HL-60 (cell line): ENCODE data around the gene NFE2L2.

Source experiments
- DNase-seq, 2 experiments: peaks; one replicate each; pipeline ENCODE4 v3.0.0-alpha.2; 2010 to 2020; ENCODE audit warnings: low read depth in 1 of 2, low spot score in 1 of 2
- H3K27ac ChIP-seq: fragments of 250-450 bp; sonication (Bioruptor Pico); replicated peaks from 2 replicates; pipeline ENCODE4 v1.5.1; 2020; ENCODE audit warnings: mild to moderate bottlenecking, moderate library complexity
- H3K27me3 ChIP-seq: fragments of 250-450 bp; sonication (Bioruptor Pico); 2 replicates; pipeline ENCODE4 v1.5.1; 2021; ENCODE audit warnings: mild to moderate bottlenecking, moderate library complexity; ENCODE audit not compliant: insufficient read depth, poor library complexity, severe bottlenecking
- H3K4me3 ChIP-seq: replicated peaks from 2 replicates; pipeline ENCODE4 v1.5.1; 2011; ENCODE audit warnings: mild to moderate bottlenecking, control low read depth, low read length; ENCODE audit not compliant: insufficient read depth
- GABPA ChIP-seq: IDR thresholded peaks from 2 replicates; pipeline ENCODE4 v1.6.1; 2012; ENCODE audit warnings: low read depth
- POLR2AphosphoS5 ChIP-seq: IDR thresholded peaks from 2 replicates; pipeline ENCODE4 v1.6.1; 2012; ENCODE audit warnings: low read depth
- SPI1 ChIP-seq: IDR thresholded peaks from 2 replicates; pipeline ENCODE4 v1.6.1; 2012; ENCODE audit warnings: low read depth, mild to moderate bottlenecking, borderline replicate concordance
- TF ChIP-seq, protein P1 (sequence below): IDR thresholded peaks from one replicate; pipeline ENCODE4 v1.5.1; 2011; ENCODE audit warnings: low read length, control low read depth, inconsistent platforms; ENCODE audit not compliant: insufficient read depth
- TF ChIP-seq, protein P2 (sequence below): IDR thresholded peaks from 2 replicates; pipeline ENCODE4 v1.6.1; 2012; ENCODE audit warnings: low read depth; ENCODE audit not compliant: insufficient replicate concordance

NFE2L2 gene

DNA sequence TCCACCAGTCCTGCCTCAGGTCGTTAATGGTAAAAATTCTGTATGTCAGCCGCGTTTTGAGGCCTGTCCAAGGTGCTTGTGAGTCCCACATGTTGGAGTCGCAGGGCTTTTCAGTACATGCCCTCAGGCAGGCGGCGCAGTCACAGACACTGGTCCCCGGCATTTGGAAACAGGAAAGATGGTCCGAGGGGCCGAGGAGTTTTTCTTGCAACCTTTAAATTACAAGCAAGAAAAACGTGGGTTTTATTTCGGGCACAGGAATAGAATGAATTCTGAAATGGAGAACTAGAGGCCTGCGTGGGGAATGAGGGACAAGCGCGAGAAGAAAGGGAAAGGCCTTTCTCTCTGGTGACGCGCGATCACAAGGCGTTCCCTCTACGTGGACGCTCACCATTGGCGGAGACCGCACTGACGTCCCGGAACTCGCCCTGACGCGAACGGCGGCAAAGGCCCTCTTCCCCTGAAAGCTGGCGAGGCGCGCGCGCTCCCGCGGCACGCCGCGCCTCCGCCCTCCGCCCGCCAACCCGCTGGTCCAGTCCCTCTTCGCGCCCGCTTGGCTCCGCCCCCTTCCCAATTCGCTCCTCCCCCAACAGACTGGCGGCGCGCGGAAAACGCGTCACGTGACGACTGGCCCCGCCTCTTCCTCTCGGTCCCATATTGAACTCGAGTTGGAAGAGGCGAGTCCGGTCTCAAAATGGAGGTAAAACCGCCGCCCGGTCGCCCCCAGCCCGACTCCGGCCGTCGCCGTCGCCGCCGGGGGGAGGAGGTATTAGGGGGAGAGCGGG, 52.2 kb downstream of the NFE2L2 start, which contains the start of gene HNRNPA3:
TSS of gene HNRNPA3 (plus strand) at position 689 of the 785 bp plus-strand sequence. CDS start at position 695, 6 bp downstream.
- peak within 1 kb of the TSS; percentile 72 for H3K4me3 ChIP-seq
- TF ChIP-seq SPI1 (no peak), POLR2AphosphoS5 (peak; percentile 91), GABPA (no peak)
- TF ChIP-seq, protein P1, sequence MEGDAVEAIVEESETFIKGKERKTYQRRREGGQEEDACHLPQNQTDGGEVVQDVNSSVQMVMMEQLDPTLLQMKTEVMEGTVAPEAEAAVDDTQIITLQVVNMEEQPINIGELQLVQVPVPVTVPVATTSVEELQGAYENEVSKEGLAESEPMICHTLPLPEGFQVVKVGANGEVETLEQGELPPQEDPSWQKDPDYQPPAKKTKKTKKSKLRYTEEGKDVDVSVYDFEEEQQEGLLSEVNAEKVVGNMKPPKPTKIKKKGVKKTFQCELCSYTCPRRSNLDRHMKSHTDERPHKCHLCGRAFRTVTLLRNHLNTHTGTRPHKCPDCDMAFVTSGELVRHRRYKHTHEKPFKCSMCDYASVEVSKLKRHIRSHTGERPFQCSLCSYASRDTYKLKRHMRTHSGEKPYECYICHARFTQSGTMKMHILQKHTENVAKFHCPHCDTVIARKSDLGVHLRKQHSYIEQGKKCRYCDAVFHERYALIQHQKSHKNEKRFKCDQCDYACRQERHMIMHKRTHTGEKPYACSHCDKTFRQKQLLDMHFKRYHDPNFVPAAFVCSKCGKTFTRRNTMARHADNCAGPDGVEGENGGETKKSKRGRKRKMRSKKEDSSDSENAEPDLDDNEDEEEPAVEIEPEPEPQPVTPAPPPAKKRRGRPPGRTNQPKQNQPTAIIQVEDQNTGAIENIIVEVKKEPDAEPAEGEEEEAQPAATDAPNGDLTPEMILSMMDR = no peak
- TF ChIP-seq, protein P2, sequence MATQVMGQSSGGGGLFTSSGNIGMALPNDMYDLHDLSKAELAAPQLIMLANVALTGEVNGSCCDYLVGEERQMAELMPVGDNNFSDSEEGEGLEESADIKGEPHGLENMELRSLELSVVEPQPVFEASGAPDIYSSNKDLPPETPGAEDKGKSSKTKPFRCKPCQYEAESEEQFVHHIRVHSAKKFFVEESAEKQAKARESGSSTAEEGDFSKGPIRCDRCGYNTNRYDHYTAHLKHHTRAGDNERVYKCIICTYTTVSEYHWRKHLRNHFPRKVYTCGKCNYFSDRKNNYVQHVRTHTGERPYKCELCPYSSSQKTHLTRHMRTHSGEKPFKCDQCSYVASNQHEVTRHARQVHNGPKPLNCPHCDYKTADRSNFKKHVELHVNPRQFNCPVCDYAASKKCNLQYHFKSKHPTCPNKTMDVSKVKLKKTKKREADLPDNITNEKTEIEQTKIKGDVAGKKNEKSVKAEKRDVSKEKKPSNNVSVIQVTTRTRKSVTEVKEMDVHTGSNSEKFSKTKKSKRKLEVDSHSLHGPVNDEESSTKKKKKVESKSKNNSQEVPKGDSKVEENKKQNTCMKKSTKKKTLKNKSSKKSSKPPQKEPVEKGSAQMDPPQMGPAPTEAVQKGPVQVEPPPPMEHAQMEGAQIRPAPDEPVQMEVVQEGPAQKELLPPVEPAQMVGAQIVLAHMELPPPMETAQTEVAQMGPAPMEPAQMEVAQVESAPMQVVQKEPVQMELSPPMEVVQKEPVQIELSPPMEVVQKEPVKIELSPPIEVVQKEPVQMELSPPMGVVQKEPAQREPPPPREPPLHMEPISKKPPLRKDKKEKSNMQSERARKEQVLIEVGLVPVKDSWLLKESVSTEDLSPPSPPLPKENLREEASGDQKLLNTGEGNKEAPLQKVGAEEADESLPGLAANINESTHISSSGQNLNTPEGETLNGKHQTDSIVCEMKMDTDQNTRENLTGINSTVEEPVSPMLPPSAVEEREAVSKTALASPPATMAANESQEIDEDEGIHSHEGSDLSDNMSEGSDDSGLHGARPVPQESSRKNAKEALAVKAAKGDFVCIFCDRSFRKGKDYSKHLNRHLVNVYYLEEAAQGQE = peak; percentile 79
- peak; percentile 98 to 99 for DNase-seq
- no peaks in the 10 kb centered on the region for H3K27me3 ChIP-seq
- peak within 1 kb of the TSS; percentile 98 for H3K27ac ChIP-seq

DNA sequence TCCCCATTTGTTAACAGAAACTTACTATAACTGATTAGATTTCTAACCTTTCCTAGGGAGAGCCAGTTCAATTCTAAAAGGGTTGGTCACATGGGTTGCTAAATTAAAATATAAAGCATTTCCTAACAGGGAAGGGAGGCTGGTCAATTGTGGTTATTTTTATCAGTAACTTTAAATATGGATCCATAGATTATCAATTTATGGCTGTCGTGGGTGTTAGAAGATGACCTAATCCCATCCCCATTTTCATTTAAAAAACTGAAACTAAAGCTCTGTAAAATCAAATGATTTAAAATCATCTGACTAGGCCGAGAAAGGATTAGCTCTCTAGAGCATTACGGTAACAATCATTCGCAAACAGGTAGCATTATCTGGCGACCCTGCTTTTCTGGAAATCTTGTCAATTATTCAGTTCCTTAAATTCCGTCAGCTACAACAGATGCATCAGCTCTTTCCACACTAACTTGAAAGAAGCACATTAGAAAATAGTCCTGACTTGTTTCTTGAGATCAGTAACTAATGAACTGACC, 52.9 kb downstream of the NFE2L2 start:
- H3K27ac ChIP-seq = peak overlapping the region; percentile 98
- TF ChIP-seq GABPA (no peak), SPI1 (peak; percentile 54; the same call in 1 of the 2 replicates)
- TF ChIP-seq, protein P1 = no peak
- no peaks in the 10 kb centered on the region for H3K27me3 ChIP-seq
- DNase-seq = no peak
- peak overlapping the region; percentile 55 for H3K4me3 ChIP-seq

DNA sequence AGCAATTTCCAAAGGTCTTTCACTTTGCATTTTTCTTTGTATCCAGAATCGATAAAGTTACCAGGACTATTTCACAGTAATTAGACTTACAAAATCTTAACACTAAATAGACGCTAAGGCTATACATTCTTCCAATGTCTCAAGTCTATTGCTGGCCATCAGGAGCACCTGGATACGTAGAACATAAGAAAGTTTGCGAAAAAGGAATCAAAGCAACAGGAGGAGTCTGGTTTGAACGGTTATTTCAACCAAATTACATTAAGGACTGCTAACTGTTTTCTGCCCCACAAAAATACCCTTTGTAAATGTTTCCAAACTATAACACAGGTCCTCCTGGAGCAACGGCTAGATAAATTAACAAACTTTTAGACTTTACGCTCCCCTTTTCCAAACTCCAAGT, 53.4 kb downstream of the NFE2L2 start:
- DNase-seq = no peak
- H3K27ac ChIP-seq = peak overlapping the region; percentile 98
- H3K27me3 ChIP-seq = no peaks in the 10 kb centered on the region
- H3K4me3 ChIP-seq = peak overlapping the region; percentile 55
- TF ChIP-seq POLR2AphosphoS5 (no peak), GABPA (no peak)

DNA sequence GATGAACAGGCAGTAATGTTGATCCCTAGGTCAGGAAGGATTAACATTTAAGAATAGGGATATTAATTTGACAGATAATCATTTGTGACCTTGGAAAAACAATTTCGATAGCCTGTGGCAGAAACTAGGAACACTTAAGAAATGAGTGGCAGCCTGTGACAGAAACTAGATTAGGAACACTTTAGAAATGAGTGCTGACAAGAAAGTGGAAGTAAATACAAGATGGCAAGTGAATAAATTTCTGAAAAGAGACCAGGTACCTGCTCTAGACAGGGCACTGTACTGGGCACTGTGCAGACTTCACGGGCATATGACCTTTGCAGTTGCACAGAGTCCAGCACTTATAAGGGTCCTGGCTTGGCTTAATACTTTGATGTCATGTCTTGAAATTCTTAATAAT, 57.4 kb downstream of the NFE2L2 start:
- Histone ChIP-seq H3K4me3 (no peak overlapping the region), H3K27ac (no peak overlapping the region), H3K27me3 (no peaks in the 10 kb centered on the region)
- TF ChIP-seq, protein P1 = no peak
- no peak for TF ChIP-seq SPI1
- TF ChIP-seq GABPA = no peak
- TF ChIP-seq POLR2AphosphoS5 = no peak
- TF ChIP-seq, protein P2 = no peak
- DNase-seq = no peak
